Astrocyte of the cerebellum (primary cell): ENCODE data around the gene AFAP1.

Experiments used
- DNase-seq: peaks from one replicate; pipeline ENCODE4 v3.0.0-alpha.2; 2011; ENCODE audit warnings: low read depth
- H3K4me3 ChIP-seq: 2 replicates; pipeline ENCODE4 v1.5.1; 2011; ENCODE audit warnings: mild to moderate bottlenecking, low read depth, low read length, moderate library complexity
- in situ Hi-C: cut with HindIII; loops from 2 replicates; pipeline ENCODE4 v1.10.0; 2017; ENCODE audit warnings: low sequenced_read_pairs
- TF ChIP-seq, protein P1 (sequence below): IDR thresholded peaks from 2 replicates; pipeline ENCODE4 v1.5.1; 2012; ENCODE audit warnings: low read length, low read depth, moderate library complexity, mild to moderate bottlenecking; ENCODE audit errors: missing control alignments

Gene AFAP1

DNA sequence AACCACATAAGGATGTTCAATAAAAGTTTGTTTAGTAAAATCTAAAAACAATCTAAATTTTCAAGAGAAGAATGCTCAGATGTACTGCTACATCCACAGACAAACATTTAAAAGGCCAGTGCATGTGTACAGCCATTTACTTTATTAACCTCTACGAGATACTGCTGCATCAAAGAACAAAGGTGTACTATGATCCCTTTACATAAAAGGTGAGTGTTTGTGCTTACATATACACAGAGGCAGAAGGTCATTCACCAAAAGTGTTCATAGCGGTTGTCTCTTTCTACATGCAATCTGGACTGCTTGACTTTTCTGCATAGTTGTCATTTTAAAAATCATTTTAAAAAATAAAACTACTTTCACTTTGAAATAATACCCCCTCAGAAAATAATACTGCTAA lies 81.7 kb downstream of the AFAP1 start:
- no peak for DNase-seq
- no peak overlapping the region for H3K4me3 ChIP-seq
- TF ChIP-seq, protein P1, sequence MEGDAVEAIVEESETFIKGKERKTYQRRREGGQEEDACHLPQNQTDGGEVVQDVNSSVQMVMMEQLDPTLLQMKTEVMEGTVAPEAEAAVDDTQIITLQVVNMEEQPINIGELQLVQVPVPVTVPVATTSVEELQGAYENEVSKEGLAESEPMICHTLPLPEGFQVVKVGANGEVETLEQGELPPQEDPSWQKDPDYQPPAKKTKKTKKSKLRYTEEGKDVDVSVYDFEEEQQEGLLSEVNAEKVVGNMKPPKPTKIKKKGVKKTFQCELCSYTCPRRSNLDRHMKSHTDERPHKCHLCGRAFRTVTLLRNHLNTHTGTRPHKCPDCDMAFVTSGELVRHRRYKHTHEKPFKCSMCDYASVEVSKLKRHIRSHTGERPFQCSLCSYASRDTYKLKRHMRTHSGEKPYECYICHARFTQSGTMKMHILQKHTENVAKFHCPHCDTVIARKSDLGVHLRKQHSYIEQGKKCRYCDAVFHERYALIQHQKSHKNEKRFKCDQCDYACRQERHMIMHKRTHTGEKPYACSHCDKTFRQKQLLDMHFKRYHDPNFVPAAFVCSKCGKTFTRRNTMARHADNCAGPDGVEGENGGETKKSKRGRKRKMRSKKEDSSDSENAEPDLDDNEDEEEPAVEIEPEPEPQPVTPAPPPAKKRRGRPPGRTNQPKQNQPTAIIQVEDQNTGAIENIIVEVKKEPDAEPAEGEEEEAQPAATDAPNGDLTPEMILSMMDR, result no peak
- in situ Hi-C loops, result no loop called here

GRCh38 chr4:7857238-7857701 lies 82.4 kb downstream of the AFAP1 start:
- TF ChIP-seq, protein P1, result no peak
- DNase-seq, result no peak
- no peak overlapping the region for H3K4me3 ChIP-seq
- in situ Hi-C loops, result no loop called here

- in situ Hi-C loops, result no loop called here
- TF ChIP-seq, protein P1, result no peak
- no peak for DNase-seq
- H3K4me3 ChIP-seq, result no peak overlapping the region
Measured at GRCh38 chr4:7855731-7856130, 83.9 kb downstream of the AFAP1 start.

- no peak for DNase-seq
- TF ChIP-seq, protein P1, result no peak
- no peak overlapping the region for H3K4me3 ChIP-seq
- in situ Hi-C loops, result no loop called here
Measured at GRCh38 chr4:7854697-7855370, 84.8 kb downstream of the AFAP1 start.

DNA sequence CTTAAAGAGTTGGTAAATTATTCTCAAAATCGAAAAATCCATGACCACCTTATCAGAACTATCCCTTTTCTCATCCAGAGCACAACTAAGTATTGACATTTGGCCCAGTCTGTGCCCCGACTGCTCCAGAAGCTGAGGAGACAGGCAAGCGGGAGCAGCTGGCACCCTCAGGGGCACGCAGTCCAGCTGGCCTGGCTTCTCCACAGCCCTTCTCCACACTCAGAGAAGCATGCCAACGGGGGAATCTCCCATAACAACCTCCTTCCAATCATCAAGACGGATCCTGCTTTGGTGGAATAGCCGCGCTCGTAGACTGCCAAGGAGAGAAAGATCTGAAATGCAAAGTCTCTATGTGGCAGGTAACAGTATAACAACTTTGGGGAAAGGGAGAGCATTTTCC lies 85.4 kb downstream of the AFAP1 start:
- no peak overlapping the region for H3K4me3 ChIP-seq
- in situ Hi-C loops, result no loop called here
- DNase-seq, result no peak
- TF ChIP-seq, protein P1, result no peak

DNA sequence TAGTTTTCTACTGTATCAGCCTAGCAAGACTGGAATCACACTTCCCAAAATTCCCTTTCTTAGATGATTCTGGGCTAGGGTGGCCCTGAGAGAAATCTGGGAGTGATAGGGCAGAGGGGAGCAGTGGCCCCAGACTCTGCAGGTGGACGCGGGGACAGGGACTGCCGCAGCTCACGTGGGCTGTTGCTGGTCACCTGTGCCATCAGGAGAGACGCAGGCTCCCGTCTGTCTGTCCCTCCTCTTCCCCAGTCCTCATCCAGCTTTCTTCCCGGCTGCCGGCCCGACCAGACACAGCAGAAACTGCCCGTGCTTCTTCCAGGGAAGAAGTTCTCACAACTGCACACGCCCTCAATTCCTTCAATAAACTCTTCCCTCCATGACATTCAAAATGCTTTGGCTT lies 86.4 kb downstream of the AFAP1 start:
- DNase-seq, result no peak
- no peak overlapping the region for H3K4me3 ChIP-seq
- TF ChIP-seq, protein P1, result no peak
- in situ Hi-C loops, result no loop called here
